ENCODE measurements around the gene UGGT1.

The UGGT1 gene

DNA sequence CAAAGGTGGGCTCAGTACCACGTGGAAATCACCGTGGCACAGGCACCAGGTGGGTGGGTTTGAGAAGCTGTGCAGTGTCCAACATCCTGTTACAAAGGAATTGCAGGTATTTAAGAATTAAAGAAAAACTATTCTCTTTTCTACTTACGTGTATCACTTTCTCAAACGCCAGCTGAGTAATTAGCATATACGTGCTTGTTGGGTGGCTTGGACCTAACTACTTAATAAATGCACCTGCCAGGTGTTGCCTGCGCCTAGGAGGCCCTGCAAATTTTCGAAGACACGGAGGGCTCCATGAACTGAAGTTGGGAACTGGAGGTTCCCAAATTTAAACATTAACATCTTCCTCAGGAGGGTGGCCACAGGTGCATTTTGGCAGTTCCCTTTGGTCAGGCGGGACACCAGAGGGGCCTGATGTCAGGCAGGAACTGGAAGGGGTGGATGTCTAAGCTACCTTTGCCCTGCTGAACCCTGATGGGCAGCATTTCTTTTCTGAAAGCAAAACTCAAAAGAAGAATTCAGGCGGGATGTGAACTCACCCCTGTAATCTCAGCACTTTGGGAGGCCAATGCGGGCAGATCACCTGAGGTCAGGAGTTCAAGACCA, 142.9 kb downstream of the UGGT1 start:
- H3K27ac ChIP-seq (ENCODE audit: low read length): no peak overlapping the region
- H3K27me3 ChIP-seq (ENCODE audit: insufficient read depth, low read length, poor library complexity): peaks cover 6% of the 10 kb centered on the region
- peaks cover 14% of the 10 kb centered on the region for H3K4me1 ChIP-seq (ENCODE audit: insufficient read depth, low read length)
- no peaks in the 10 kb centered on the region for H4K20me1 ChIP-seq (ENCODE audit: insufficient read depth, low read length)
- no peaks in the 10 kb centered on the region for H3K79me2 ChIP-seq (ENCODE audit: insufficient read depth, low read length)
- TF ChIP-seq, protein P1, sequence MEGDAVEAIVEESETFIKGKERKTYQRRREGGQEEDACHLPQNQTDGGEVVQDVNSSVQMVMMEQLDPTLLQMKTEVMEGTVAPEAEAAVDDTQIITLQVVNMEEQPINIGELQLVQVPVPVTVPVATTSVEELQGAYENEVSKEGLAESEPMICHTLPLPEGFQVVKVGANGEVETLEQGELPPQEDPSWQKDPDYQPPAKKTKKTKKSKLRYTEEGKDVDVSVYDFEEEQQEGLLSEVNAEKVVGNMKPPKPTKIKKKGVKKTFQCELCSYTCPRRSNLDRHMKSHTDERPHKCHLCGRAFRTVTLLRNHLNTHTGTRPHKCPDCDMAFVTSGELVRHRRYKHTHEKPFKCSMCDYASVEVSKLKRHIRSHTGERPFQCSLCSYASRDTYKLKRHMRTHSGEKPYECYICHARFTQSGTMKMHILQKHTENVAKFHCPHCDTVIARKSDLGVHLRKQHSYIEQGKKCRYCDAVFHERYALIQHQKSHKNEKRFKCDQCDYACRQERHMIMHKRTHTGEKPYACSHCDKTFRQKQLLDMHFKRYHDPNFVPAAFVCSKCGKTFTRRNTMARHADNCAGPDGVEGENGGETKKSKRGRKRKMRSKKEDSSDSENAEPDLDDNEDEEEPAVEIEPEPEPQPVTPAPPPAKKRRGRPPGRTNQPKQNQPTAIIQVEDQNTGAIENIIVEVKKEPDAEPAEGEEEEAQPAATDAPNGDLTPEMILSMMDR (IDR thresholded peaks at IDR 0.05; ENCODE audit: borderline replicate concordance, extremely low read depth, low read length, poor library complexity, severe bottlenecking): no peak
- TF ChIP-seq EZH2 (IDR thresholded peaks at IDR 0.05; ENCODE audit: borderline replicate concordance, low read depth, low read length, severe bottlenecking): no peak
- peak overlapping the region; percentile 57 for H3K9ac ChIP-seq (ENCODE audit: low read depth, low read length)
- H3K4me3 ChIP-seq (ENCODE audit: low read depth in 1 of 2, low read length in 2 of 2): peak overlapping the region in 1 of 2 experiments; percentile 61; a peak in 2 of 4 replicates
- no peak for ATAC-seq (ENCODE audit: insufficient read depth, low read depth)
- no peak for DNase-seq
- H3K36me3 ChIP-seq (ENCODE audit: insufficient read depth, low read length): no peaks in the 10 kb centered on the region
- peak overlapping the region; percentile 80 for H3K4me2 ChIP-seq (ENCODE audit: insufficient read depth, low read length)
- peak overlapping the region; percentile 69 for H2AFZ ChIP-seq (ENCODE audit: low read depth, low read length)
- no peaks in the 10 kb centered on the region for H3K9me3 ChIP-seq (ENCODE audit: insufficient read depth, low read length, severe bottlenecking)

DNA sequence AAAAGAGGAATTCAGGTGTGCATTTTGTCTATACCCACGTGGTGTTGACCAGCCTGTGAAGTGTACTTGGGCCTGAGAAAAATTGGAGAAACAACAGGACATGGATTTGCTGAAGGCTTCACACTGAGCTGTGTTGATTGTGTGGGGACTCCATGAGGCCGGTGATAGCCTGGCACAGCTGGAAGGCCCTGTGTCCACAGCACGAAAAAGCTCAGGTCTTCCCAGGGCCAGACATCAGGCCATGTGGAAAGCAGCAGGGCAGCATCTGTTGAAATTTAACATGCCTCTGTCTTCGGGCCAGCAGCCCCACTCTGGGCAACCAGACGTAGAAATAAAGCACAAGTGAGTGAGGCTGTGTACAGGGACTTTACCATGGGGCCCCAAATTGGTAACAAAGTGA, 143.6 kb downstream of the UGGT1 start:
- Histone ChIP-seq H3K4me2 (ENCODE audit: insufficient read depth, low read length) (no peak overlapping the region), H3K9ac (ENCODE audit: low read depth, low read length) (no peak overlapping the region), H2AFZ (ENCODE audit: low read depth, low read length) (no peak overlapping the region), H3K9me3 (ENCODE audit: insufficient read depth, low read length, severe bottlenecking) (no peaks in the 10 kb centered on the region), H3K27ac (ENCODE audit: low read length) (no peak overlapping the region), H3K4me3 (ENCODE audit: low read depth in 1 of 2, low read length in 2 of 2) (no peak overlapping the region), H3K4me1 (ENCODE audit: insufficient read depth, low read length) (peaks cover 14% of the 10 kb centered on the region), H3K36me3 (ENCODE audit: insufficient read depth, low read length) (no peaks in the 10 kb centered on the region), H3K27me3 (ENCODE audit: insufficient read depth, low read length, poor library complexity) (peaks cover 6% of the 10 kb centered on the region), H4K20me1 (ENCODE audit: insufficient read depth, low read length) (no peaks in the 10 kb centered on the region), H3K79me2 (ENCODE audit: insufficient read depth, low read length) (no peaks in the 10 kb centered on the region)
- ATAC-seq (ENCODE audit: insufficient read depth, low read depth) (no peak), DNase-seq (no peak)
- no peak for TF ChIP-seq EZH2 (IDR thresholded peaks at IDR 0.05; ENCODE audit: borderline replicate concordance, low read depth, low read length, severe bottlenecking)
- TF ChIP-seq, protein P1 (IDR thresholded peaks at IDR 0.05; ENCODE audit: borderline replicate concordance, extremely low read depth, low read length, poor library complexity, severe bottlenecking): no peak

DNA sequence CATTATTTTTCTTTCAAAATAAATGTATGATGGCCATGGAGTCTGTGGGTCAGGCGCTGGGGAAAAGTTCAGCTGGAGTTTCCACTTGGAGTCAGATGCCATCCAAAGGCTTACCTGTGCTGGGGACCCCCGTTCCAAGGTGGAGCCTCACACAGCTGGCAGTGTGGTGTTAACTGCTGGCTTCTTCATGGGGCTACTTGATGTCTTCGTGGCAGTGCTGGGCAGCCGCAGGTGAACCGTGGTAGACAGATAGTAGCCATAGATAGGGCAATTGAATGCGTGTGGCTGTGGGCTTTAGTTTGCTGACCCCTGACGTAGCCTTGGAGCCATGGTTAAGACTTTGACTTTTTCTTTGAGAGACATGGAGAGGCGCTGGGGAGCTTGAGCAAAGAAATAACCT, 144.6 kb downstream of the UGGT1 start:
- Histone ChIP-seq H3K79me2 (ENCODE audit: insufficient read depth, low read length) (no peaks in the 10 kb centered on the region), H3K4me2 (ENCODE audit: insufficient read depth, low read length) (no peak overlapping the region), H3K36me3 (ENCODE audit: insufficient read depth, low read length) (no peaks in the 10 kb centered on the region), H3K9ac (ENCODE audit: low read depth, low read length) (no peak overlapping the region), H4K20me1 (ENCODE audit: insufficient read depth, low read length) (no peaks in the 10 kb centered on the region), H3K27me3 (ENCODE audit: insufficient read depth, low read length, poor library complexity) (peaks cover 6% of the 10 kb centered on the region), H3K27ac (ENCODE audit: low read length) (no peak overlapping the region), H3K9me3 (ENCODE audit: insufficient read depth, low read length, severe bottlenecking) (no peaks in the 10 kb centered on the region), H2AFZ (ENCODE audit: low read depth, low read length) (no peak overlapping the region), H3K4me3 (ENCODE audit: low read depth in 1 of 2, low read length in 2 of 2) (no peak overlapping the region), H3K4me1 (ENCODE audit: insufficient read depth, low read length) (peaks cover 14% of the 10 kb centered on the region)
- no peak for TF ChIP-seq EZH2 (IDR thresholded peaks at IDR 0.05; ENCODE audit: borderline replicate concordance, low read depth, low read length, severe bottlenecking)
- TF ChIP-seq, protein P1 (IDR thresholded peaks at IDR 0.05; ENCODE audit: borderline replicate concordance, extremely low read depth, low read length, poor library complexity, severe bottlenecking): no peak
- DNase-seq: no peak
- no peak for ATAC-seq (ENCODE audit: insufficient read depth, low read depth)
